ENCODE measurements around the gene PPP2R5C.

GRCh38 chr14:101845896-101846295 is 84.4 kb downstream of the PPP2R5C start:
- TF ChIP-seq POLR2AphosphoS5 (IDR thresholded peaks at IDR 0.05; ENCODE audit: borderline replicate concordance, low read depth, low read length) (no peak), EZH2 (IDR thresholded peaks at IDR 0.05) (no peak)

Data from SK-N-MC (cell line).